SH-SY5Y (cell line): Measurements from ENCODE around the gene VSIR.

ENCODE experiments used
- GATA2 ChIP-seq: IDR thresholded peaks from 2 replicates; pipeline ENCODE4 v1.6.1; 2011; ENCODE audit warnings: mild to moderate bottlenecking, low read depth, low read length
- GATA3 ChIP-seq: IDR thresholded peaks from 2 replicates; pipeline ENCODE4 v1.6.1; 2011; ENCODE audit warnings: low read depth, mild to moderate bottlenecking, low read length, moderate library complexity

GRCh38 chr10:71780719-71781118 is 7.4 kb upstream of the VSIR start:
- TF ChIP-seq GATA2 (no peak), GATA3 (no peak)
